ENCODE results near the gene STON2.

- TF ChIP-seq, protein P1, sequence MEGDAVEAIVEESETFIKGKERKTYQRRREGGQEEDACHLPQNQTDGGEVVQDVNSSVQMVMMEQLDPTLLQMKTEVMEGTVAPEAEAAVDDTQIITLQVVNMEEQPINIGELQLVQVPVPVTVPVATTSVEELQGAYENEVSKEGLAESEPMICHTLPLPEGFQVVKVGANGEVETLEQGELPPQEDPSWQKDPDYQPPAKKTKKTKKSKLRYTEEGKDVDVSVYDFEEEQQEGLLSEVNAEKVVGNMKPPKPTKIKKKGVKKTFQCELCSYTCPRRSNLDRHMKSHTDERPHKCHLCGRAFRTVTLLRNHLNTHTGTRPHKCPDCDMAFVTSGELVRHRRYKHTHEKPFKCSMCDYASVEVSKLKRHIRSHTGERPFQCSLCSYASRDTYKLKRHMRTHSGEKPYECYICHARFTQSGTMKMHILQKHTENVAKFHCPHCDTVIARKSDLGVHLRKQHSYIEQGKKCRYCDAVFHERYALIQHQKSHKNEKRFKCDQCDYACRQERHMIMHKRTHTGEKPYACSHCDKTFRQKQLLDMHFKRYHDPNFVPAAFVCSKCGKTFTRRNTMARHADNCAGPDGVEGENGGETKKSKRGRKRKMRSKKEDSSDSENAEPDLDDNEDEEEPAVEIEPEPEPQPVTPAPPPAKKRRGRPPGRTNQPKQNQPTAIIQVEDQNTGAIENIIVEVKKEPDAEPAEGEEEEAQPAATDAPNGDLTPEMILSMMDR (IDR thresholded peaks at IDR 0.05; ENCODE audit: low read depth, low read length, missing input control), result no peak
- TF ChIP-seq, protein P2, sequence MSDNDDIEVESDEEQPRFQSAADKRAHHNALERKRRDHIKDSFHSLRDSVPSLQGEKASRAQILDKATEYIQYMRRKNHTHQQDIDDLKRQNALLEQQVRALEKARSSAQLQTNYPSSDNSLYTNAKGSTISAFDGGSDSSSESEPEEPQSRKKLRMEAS (IDR thresholded peaks at IDR 0.05), result no peak
- TF ChIP-seq YY1 (IDR thresholded peaks at IDR 0.05), result no peak
Measured at GRCh38 chr14:81367563-81367962, 32.6 kb downstream of the STON2 start.
